GM12872 (cell line): ENCODE measurements around the gene FARS2.

Source experiments
- CTCF ChIP-seq: IDR thresholded peaks from 3 replicates; pipeline ENCODE4 v1.5.1; 2011; ENCODE audit warnings: low read depth, mild to moderate bottlenecking, low read length, moderate library complexity; ENCODE audit not compliant: insufficient read depth

Gene FARS2

GRCh38 chr6:5463690-5464089 lies 202.4 kb downstream of the FARS2 start:
- TF ChIP-seq CTCF = no peak

- TF ChIP-seq CTCF = no peak
Observed at GRCh38 chr6:5464099-5464885, 203.0 kb downstream of the FARS2 start.

GRCh38 chr6:5466281-5467136 lies 205.2 kb downstream of the FARS2 start:
- no peak for TF ChIP-seq CTCF

- TF ChIP-seq CTCF = no peak
Observed at GRCh38 chr6:5468586-5468985, 207.3 kb downstream of the FARS2 start.

- TF ChIP-seq CTCF = no peak
Observed at GRCh38 chr6:5469101-5469846, 208.0 kb downstream of the FARS2 start.

GRCh38 chr6:5471044-5471443 lies 209.7 kb downstream of the FARS2 start:
- TF ChIP-seq CTCF = peak; percentile 86
